Thoracic aorta (tissue), 2 donors: ENCODE data around the gene ACAP1. TPM values are rescaled to one million over a fixed set of nuclear protein-coding genes. Genes with fewer than 3 reads are reported as not detected.

Source experiments
- ATAC-seq: fragments of 150-250 bp; one replicate; pipeline ENCODE4 v1.8.0; 2017; ENCODE audit warnings: low read depth; ENCODE audit not compliant: insufficient number of reproducible peaks, low FRiP score
- DNase-seq: peaks from one replicate; pipeline ENCODE4 v3.0.0-alpha.2; 2020; ENCODE audit warnings: low spot score
- H3K27ac ChIP-seq, 2 donors: fragments of 200-600 bp; sonication (generic); 1 replicate in 1 of 2; 2 replicates in 1 of 2; pipeline ENCODE4 v1.5.1; 2016; ENCODE audit warnings: mild to moderate bottlenecking in 2 of 2, moderate library complexity in 2 of 2
- H3K27me3 ChIP-seq: fragments of 200-600 bp; sonication (generic); replicated peaks from 2 replicates; pipeline ENCODE4 v1.6.0; 2016; ENCODE audit warnings: mild to moderate bottlenecking; ENCODE audit not compliant: insufficient read depth
- H3K36me3 ChIP-seq: fragments of 200-600 bp; sonication (generic); one replicate; pipeline ENCODE4 v1.5.1; 2016
- H3K4me1 ChIP-seq, 2 donors: fragments of 200-600 bp; sonication (generic); 1 replicate in 1 of 2; 2 replicates in 1 of 2; pipeline versions ENCODE4 v1.5.1 to v1.6.0; 2016; ENCODE audit warnings: low read depth in 2 of 2, mild to moderate bottlenecking in 1 of 2; ENCODE audit not compliant: control insufficient read depth in 1 of 2
- H3K4me3 ChIP-seq: fragments of 200-600 bp; sonication (generic); 2 replicates; pipeline ENCODE4 v1.5.1; 2016; ENCODE audit warnings: mild to moderate bottlenecking
- H3K9me3 ChIP-seq: fragments of 200-600 bp; sonication (generic); 2 replicates; pipeline ENCODE4 v1.5.1; 2016
- CTCF ChIP-seq: fragments of 200-600 bp; sonication (generic); IDR thresholded peaks from one replicate; pipeline ENCODE4 v1.5.1; 2019; ENCODE audit warnings: antibody characterized with exemption
- total RNA-seq, 2 donors: library from RNA; depleted of rRNA; stranded (reverse); fragments of >200 nt; gene quantifications; one replicate each; pipeline versions ENCODE4 v1.1.0 to v1.2.3, GENCODE V29; 2016

The ACAP1 gene
- total RNA-seq, 2 donors from 2014 or later: 6.8 to 9.9 TPM

DNA sequence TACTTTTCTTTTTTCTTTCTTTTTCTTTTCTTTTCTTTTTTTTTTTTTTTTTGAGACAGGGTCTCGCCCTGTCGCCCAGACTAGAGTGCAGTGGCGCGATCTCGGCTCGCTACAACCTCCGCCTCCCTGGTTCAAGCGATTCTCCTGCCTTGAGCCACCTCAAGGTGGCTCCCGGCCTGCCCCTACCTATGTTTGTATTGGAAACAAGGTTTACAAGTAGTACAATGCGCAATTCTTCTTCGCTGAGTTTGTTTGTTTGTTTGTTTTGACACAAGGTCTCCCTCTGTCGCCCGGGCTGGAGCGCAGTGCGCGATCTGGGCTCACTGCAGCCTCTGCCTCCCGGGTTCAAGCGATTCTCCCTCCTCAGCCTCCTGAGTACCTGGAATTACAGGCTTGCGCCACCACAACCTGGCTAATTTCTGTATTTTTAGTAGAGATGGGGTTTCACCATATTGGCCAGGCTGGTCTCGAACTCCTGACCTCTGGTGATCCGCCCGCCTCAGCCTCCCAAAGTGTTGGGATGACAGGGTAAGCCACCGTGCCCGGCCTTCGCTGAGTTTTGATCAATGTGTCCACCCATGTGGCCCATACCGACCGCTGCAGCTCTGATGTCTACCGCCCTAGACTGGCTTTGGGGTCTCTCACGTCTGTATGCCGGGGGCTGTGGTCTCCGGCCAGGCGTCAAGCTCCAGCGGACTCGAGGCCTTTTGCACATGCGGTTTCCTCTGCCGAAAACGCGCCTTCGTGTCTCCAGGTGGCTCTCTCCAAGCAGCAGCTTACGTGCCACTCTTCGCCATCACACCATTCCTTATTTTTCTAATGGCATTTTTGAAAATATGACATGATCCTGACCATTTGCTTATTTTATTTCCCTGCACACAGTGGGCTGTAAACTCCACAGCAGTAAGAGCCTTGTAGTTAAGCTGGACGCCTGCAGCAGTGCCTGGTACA, 40.8 kb upstream of the ACAP1 start:
- Histone ChIP-seq H3K27me3 (peaks cover 5% of the 10 kb centered on the region), H3K27ac (no peak overlapping the region), H3K36me3 (no peaks in the 10 kb centered on the region), H3K9me3 (no peaks in the 10 kb centered on the region), H3K4me1 (peaks cover 15 to 34% of the 10 kb centered on the region in 2 donors), H3K4me3 (peak overlapping the region; percentile 56)
- no peak for TF ChIP-seq CTCF
- ATAC-seq (no peak), DNase-seq (no peak)

- Histone ChIP-seq H3K4me3 (peak overlapping the region; percentile 40), H3K27ac (no peak overlapping the region), H3K4me1 (peaks cover 15 to 34% of the 10 kb centered on the region in 2 donors), H3K9me3 (no peaks in the 10 kb centered on the region), H3K36me3 (no peaks in the 10 kb centered on the region), H3K27me3 (peaks cover 5% of the 10 kb centered on the region)
- DNase-seq: no peak
- peak; percentile 96 for TF ChIP-seq CTCF
- peak; percentile 53 for ATAC-seq
These were observed 40.0 kb upstream of the ACAP1 start for GRCh38 chr17:7296189-7296861.

GRCh38 chr17:7304179-7304578, 32.1 kb upstream of the ACAP1 start:
- H3K4me3 ChIP-seq: no peak overlapping the region
- no peaks in the 10 kb centered on the region for H3K9me3 ChIP-seq

GRCh38 chr17:7306911-7307685, 29.2 kb upstream of the ACAP1 start, which contains the start of gene EIF5A:
TSS of gene EIF5A (plus strand) at chr17:7307628. CDS start at chr17:7309636, 2,008 bp downstream.
- Histone ChIP-seq H3K36me3 (peaks cover 25% of the 10 kb centered on the region), H3K4me1 (peaks cover 12 to 32% of the 10 kb centered on the region in 2 donors), H3K4me3 (peak within 1 kb of the TSS; percentile 78), H3K27me3 (no peaks in the 10 kb centered on the region), H3K9me3 (no peaks in the 10 kb centered on the region), H3K27ac (peak within 1 kb of the TSS; percentile 97 to 98)
- TF ChIP-seq CTCF: no peak
- DNase-seq: peak; percentile 98
- peak; percentile 97 for ATAC-seq

More at GRCh38 chr17:7304179-7304578, 32.1 kb upstream of the ACAP1 start:
- Histone ChIP-seq H3K27me3 (no peaks in the 10 kb centered on the region), H3K27ac (no peak overlapping the region), H3K36me3 (no peaks in the 10 kb centered on the region), H3K4me1 (peaks cover 2 to 14% of the 10 kb centered on the region in 2 donors)
- ATAC-seq: no peak
- TF ChIP-seq CTCF: no peak
- DNase-seq: no peak
